Measurements from ENCODE around the gene RNF144A.

DNA sequence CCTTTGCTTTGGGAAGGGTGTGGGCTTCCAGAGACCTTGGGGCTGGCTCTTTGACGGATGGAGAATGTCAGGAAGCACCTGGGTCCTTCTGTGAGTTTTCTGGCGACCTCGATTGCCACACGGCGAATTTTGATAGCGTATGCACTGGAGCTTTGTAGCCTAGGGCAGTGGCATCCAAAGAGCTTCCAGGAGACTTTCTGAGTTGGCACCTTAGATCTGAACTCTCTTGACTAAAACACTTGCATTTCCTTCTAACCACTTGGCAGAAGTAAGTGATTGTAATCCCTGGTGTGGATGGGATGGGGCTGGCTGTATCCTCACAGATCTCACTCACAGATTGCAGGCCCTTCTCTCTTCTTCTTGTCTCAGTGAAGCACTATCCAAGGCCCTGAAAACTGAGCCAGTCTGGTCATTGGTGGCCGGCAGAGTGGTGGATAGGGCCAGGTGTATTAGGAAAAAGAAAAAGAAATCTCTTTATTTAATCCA, 7.8 kb downstream of the RNF144A start:
- TF ChIP-seq, protein P1, sequence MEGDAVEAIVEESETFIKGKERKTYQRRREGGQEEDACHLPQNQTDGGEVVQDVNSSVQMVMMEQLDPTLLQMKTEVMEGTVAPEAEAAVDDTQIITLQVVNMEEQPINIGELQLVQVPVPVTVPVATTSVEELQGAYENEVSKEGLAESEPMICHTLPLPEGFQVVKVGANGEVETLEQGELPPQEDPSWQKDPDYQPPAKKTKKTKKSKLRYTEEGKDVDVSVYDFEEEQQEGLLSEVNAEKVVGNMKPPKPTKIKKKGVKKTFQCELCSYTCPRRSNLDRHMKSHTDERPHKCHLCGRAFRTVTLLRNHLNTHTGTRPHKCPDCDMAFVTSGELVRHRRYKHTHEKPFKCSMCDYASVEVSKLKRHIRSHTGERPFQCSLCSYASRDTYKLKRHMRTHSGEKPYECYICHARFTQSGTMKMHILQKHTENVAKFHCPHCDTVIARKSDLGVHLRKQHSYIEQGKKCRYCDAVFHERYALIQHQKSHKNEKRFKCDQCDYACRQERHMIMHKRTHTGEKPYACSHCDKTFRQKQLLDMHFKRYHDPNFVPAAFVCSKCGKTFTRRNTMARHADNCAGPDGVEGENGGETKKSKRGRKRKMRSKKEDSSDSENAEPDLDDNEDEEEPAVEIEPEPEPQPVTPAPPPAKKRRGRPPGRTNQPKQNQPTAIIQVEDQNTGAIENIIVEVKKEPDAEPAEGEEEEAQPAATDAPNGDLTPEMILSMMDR (IDR thresholded peaks at IDR 0.05) = no peak
- TF ChIP-seq POLR2A (IDR thresholded peaks at IDR 0.05) = no peak

Measured in breast epithelium (tissue), 3 donors.